ENCODE results near the gene ZNF681.
A peak's percentile ranks its signal among the peaks of the same experiment; 100 is the strongest.
"Not testable (repeated sequence)": the region's sequence is repeated elsewhere in the genome, so short reads cannot be mapped to it uniquely, and the experiment has no call there.

ZNF681 gene

DNA sequence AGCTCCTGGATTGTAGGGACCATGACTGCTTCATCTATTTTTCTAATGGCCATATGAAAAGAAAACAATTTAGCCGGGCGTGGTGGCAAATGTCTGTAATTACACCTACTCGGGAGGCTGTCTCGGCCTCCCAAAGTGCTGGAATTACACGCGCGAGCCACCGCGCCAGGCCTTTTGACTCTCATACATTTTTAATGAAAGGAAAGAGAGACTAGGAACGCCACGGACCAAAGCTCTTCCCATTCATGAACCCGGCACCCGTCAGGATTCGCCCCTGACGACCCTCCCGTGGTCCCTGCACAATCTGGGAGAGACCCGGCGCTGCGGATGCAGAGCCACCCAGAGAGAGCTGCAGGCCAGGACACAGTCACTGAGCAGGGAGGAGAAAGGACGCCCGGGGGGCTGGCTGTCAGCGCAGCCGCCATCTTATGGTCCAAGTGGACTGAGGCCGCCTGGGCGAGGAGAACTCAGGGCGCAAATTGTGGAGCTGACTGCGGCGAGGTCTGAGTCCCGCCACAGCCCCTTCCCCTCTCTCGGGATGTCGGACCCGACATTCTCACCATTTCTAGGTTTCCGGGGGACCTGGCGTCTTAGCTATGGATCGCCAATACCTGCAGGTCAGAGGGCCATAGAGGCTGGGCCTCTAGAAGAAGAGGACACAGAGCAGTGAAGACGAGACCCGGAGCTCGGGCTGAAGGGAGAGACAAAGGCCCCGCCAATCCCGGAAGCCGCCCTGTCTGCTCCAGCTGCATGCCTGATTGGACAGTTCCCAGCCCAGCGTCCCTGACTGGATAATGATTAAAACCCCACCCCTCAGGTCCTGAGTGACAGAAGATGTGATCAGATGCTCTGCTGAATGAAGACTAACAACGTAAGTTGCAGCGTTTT lies at the start of gene ZNF681:
Gene ZNF681 (minus strand): TSS at position 705 of the 888 bp plus-strand sequence. CDS start 142 bp downstream, at position 563.
- peak; percentile 96 for DNase-seq

DNA sequence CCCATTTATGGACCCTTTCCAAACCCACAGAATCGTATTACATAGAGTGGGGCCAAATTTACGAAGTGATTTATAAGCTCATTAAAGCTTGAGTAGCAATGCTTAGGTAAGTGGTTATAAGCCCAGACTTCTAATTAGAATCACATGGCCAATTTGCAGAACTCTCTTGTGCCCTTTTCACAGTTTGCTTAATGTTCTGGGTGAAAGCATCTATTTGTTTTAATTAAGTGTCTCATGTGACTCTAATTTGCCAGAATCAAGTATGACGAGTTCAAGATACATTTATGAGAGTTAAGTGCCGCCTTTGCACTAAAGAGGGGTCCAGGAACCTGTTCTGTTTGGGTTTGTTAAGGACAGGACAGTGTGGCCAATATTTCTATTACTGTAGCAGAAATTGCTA lies 46.0 kb upstream of the ZNF681 start:
- no peak for DNase-seq

DNA sequence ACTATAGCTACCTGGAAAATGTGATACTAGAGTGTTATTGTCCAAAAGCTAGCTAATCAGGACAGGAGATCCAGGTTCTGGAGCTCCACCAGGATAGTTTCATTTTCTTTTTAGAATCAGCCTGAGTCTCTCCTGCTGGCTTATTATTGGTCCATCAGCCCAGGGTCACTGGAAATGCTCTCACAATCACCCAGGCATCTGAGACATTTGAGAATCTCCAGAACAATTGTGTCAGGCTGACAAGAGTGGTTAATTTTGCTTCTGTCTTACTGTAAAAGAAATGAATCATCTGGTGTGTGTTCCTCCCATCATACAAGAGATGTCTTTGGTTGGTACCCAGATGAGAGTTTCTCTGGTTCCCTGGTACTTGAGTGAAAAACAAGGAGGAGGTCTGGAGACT lies 43.6 kb upstream of the ZNF681 start:
- DNase-seq: no peak

DNA sequence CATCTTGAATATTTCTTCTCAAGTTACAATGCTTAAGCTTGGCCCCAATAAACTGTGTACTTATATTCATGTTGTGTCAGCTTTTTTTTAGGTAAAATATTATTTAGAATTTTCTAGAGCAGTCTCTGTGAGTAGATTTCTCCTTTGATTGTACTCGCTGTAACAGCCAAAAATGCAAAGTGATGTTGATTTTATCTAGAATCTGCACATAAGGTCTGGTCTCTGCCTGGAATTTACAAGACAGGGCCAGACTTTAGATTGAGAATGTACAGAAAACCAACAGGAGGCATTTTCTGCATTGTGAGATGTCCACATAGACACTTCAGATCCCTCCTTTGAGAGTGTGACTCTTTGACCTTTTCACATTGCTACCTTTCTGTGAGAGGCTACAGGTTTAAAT lies 43.1 kb upstream of the ZNF681 start:
- no peak for DNase-seq

DNA sequence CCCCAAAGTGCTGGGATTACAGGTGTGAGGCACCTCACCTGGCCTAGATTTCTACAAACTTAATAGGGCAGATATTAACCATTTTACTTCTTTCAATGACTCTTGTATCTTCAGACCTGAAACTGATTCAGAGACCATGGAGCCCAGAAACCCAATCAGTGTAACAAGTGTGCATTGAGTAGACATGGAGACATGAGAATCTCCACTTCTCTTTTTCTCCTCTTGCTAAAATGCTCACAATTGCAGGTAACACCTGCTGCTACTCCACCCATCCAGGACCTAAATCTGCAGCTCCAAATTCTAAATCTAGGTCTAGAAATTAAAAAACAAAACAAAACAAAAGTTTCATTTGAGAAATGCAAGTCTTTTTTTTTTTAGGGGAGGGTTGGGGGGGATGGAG lies 42.2 kb upstream of the ZNF681 start:
- no peak for DNase-seq

DNA sequence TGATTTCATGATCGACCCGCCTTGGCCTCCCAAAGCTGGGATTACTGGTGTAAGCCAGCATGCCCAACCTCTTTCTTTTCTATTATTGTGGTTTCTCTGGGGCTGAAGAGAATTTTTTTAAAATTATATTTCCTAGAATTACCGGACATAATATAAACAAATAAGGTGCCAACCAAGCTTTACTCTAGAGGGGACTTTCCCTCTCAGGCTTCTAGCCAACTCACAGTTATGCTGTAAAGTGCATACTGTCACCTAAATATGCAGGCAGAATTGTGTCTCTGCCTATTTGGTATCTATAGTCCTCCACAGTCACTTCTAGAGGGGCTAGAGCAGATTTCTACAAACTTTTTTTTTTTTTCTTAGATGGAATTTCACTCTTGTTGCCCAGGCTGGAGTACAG lies 41.6 kb upstream of the ZNF681 start:
- DNase-seq: no peak

DNA sequence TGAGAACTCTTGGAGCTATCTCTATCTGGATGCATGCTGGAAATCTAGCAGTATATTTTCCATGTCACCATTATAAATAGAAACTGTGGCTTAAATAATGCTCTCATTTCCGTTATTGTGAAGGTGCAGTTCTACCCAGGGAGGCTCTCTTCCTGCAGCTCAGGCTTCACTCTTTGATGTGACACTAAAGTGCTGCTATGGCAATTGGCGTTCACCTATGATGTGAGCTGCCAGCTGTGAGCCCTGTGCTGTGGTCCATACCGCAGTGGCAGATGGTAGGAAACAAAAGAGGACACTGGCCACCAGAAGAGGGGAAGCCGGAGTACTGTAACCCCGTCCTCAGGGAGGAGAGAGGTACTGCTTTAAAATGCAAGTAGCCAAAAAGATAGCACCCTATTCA lies 40.6 kb upstream of the ZNF681 start:
- peak; percentile 27 for DNase-seq

DNA sequence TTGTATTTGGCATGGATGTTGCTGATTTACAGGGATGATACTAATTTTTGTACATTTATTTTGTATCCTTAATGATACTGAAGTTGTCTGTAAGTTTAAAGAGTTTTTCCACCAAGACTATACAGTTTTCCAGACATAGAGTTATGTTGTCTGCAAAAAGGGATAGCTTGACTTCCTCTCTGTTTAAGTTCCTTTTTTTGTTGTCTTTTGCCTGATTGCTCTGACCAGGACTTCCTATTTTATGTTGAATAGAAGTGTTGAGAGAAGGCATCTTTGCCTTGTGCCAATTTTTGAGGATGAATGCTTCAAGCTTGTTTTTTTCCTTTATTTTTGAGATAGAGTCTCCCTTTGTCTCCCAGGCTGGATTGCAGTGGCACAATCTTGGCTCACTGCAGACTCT lies 36.8 kb upstream of the ZNF681 start:
- no peak for DNase-seq

DNA sequence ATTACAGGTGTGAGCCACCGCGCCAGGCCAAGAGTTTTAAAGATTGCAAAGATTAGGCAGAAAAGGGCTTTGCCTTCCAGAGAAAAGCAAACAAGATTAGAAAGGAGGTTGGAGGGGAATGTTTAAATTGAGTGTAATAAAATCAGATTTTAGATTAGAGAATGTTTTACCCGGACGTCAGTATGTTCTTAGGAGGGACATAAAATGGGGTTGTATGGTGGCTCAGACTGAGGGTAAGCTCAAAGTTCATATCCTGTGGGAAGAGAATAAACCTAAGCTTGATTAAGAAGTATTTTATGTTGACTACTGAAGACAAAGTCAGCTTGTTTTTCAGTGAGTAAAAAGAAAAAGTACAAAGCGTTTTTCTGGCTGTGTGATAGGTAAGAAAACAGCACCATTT lies 34.1 kb upstream of the ZNF681 start:
- no peak for DNase-seq

DNA sequence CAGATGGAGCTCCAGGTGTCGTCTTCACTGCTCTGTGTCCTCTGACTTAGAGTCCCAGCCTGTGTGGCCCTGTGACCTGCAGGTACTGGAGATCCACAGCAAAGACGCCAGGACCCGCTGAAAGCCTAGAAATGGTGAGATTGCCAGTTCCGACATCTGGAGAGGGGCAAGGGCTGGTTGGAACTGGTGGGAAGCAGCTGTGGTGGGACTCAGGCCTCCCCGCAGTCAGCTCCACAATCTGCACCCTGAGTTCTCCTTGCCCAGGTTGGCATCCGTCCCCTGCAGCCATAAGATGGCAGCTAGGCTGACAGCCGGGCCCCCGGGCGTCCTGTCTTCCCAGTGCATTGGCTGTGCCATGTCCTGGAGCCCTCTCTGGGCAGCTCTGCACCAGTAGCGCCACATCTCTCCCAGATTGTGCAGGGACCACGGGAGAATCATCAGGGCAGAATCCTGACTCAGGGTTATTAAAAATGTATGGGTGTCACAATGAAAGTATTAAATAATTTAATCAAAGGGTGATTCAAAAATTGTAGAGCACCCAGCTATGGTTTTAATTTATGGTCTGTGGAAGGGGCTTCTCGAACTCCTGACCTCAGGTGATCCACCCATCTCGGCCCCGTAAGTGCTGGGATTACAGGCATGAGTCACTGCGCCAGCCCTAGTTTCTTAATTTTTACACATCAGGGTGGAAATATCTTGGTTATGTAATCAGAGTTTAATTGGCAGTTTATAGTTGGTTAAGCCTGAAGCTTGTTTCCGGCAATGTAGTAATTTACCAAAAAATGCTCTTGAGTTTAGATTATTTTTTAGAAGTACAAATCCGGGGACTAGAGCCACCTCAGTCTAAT lies 32.2 kb upstream of the ZNF681 start:
- DNase-seq: no peak

DNA sequence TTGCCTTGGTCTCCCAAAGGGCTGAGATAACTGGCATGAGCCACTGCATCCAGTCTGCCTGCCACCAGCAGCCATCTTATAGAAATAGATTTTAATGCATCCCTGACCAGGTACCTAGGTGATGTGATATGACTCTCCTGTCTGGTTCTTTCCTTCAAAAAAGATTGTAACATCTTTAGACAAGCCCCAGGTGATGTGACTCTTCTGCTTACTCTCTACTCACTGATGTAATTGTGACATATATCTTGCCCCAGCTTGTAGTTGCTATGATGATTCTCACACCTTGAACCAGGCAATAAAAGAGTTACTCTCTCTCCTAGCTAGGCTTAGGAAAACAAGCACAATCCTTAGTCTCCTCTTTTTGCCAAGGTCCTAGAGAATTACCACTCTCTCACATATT lies 30.6 kb upstream of the ZNF681 start:
- DNase-seq: no peak

DNA sequence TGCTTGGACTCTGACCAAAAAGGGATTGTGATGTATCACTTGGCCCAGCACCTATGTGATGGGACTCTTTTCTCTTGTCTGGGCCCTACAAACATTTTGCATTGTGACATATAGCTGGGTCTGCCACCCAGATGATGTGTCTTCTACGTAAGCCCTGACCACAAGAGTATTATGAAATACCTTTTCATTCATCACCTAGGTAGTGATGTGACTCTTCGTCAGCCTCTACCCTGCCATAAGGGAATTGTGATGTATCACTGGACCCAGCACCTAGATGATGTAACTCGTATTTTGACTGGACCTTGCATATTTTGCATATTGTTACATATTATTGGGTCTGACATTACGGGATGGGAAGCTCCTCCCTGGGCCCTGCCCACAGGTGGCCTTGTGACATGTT lies 29.7 kb upstream of the ZNF681 start:
- no peak for DNase-seq

DNA sequence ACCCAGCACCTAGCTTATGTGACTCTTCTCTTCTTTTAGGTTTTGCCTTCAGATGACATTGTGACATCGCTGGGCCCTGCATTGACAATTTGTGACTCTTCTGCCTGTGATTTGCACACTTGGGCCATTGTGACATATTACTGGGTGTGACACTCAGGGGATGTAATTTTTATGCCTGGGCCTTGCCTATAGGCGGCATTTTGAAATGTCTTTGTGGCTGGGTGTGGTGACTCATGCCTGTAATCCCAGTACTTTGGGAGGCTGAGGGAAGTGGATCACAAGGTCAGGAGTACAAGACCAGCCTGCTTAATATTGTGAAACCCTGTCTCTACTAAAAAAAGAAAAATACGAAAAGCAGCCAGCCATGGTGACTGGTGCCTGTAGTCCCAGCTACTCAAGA lies 28.4 kb upstream of the ZNF681 start:
- no peak for DNase-seq

DNA sequence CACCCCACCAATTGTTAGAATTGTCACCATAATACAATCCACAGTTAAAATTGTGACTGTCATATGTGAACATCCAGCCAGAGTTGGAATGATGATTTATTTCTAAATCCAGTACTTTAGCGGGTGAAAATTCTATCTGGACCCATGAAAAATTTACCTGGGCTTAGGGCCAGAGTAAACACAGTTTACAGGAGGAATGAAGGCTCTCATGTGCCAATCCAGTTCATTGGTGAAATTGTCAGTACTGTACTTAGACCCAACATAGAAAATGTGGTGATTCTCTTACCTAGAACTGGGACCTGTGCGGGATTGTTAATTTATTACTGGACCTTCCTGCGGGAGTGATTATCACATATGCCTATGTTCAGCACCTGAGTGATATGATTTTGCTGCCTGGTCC lies 27.3 kb upstream of the ZNF681 start:
- no peak for DNase-seq

DNA sequence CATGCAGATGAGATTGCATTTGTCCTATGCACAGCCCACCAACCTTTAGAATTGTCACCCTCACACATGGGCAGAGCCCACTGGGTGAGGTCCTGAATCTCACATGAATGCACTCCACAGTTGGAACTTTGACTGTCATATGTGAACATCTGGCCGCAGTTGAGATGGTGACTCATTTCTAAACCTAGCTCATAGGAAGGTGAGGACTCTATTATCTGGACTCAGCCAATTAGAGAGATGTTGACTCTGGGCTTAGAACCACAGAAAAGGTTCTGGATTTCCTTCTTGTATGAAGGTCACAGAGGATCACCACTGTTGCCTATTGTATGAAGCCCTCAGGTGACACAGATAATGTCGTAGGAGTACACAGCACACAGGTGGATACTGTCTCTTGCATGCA lies 25.6 kb upstream of the ZNF681 start:
- no peak for DNase-seq

DNA sequence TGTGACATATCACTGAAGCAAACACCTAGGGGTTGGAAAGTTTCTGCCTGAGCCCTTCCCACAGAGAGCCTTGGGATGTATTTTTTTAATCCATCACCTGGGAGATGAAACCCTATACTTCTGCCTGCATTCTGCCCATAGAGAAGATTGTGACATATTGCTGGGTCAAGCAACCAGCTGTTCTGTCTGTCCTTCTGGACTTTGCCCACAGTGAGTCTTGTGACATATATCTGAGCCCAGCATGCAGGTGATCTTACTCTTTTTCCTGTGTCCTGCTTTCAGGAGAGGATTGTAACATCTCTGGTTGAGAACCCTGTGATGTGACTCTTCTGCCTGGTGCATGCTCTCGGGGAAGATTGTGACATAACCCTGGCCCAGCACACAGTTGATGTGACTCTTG lies 24.9 kb upstream of the ZNF681 start:
- DNase-seq: no peak

DNA sequence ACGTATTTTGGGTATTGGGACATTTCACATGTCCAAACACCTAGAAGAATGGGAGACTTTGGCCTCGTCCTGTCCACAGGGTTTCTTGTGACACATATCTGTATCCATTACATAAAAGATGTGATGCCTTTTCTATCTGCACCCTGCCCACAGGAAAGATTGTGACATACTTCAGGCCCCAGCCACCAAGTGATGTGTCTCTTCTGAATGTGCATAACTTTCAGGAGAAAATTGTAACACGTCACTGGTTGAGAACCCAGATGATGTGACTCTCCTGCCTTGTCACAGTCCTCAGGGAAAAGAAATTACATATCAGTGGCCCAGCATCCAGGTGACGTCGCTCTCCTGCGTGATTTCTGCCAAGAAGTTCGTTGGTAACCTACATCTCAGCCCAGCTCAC lies 21.0 kb upstream of the ZNF681 start:
- no peak for DNase-seq

DNA sequence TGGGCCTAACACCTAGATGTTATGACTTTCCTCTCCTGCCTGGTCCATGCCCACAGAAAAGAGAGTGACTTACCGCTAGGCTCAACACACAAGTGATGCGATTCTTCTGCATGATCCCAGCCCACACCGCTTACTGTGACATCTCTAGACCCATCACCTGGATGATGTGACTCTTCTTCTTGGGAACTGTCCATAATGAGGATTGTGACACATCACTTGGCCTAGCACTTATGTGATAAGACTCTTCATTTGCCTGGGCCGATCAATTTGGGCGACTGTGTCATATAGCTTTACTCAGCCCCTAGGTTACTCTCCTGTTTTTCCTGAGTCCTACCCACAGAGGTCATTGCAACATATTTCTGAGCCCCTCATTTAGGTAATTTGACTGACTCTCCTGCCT lies 19.9 kb upstream of the ZNF681 start:
- no peak for DNase-seq

DNA sequence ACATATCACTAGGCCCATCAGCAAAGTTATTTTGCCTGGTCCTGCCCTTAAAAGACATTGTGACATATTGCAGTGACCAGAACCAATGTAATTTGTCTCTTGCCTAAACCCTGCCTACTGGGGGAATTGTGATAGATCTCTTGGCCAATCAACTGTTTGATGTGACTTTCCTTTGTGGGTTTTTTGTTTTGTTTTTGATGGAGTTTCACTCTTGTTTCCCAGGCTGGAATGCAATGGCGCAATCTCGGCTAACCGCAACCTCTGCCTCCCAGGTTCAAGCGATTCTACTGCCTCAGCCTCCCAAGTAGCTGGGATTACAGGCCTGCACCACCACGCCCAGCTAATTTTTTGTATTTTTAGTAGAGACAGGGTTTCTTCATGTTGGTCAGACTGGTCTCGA lies 19.3 kb upstream of the ZNF681 start:
- not testable (repeated sequence) for DNase-seq

DNA sequence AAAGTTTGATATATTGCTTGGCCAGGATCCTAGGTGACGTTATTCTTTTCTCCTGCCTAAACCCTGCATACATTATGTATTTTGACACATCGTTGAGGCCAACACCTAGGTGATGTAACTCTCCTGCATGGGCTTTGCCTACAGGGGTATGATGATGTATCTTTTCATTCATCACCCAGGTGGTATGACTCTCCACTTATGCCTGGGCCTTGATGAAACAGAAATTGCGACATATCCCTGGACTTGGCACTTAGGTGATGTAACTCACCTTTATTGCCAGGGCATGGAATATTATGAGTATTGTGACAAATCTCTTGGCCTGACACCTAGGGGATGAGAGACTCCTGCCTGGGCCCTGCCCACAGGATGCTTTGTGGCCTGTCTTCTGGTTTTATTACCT lies 18.5 kb upstream of the ZNF681 start:
- DNase-seq: no peak

DNA sequence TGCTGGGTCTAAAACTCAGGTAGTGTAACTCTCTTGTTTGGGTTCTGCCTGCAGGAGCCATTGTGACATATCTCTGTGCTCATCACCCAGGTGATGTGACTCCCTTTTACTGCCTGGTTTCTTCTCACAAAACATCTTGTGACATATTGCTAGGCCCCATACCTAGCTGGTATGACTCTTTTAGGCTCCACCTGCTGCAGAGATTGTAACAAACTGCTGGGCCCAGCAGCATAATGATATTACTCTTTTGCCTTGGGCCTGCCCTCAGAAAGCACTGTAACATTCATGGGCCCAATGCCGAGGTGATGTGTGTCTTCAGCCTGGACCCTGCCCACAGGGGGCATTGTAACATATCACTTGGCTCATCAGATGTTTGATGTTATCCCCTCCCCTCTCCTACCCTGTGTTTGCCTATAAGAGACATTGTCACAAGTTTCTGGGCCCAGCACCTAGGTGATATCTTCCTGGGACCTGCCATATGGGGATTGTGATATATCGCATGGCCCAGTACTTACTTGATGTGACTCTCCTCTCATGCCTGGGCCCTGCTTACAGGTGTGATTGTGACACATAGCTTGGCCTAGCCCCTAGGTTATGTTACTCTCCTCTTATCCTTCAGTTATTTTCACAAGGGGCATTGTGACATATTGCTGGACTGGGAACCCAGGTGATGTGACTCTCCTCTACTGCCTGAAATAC lies 18.0 kb upstream of the ZNF681 start:
- DNase-seq: no peak

DNA sequence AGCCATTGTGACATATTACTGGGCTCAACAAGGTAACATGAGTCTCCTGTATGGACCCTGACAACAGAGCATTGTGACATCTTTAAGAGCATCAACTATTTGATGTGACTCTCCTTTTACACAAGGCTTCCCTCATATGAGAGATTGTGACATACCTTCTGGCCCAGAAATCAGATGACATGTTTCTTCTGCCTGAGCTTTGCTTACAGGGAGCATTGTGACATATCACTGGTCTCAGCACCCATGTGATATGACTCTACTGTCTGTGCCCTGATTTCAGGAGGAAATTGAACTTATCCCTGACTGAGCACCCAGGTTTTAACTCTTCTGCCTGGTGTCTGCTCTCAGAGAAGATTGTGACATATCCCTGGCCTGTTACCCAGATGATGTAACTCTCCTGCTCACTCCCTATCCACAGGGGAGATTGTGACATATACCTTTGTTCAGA lies 15.9 kb upstream of the ZNF681 start:
- DNase-seq: no peak

DNA sequence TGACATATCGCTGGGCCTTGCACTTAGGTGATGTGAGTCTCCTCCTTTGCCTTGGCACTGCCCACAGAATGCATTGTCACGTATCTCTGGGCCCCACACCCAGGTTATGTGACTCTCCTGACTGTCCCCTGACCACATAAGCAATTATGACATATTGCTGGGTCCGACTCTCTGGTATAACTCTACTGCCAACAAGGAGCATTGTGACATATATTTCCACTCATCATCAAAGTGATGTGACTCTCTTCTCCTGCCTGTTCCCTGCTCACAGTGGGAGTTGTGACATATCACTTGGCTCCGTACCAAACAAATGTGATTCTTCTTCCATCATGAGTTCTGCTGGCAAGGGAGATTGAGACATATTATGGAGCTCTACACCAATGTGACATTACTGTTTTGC lies 15.4 kb upstream of the ZNF681 start:
- no peak for DNase-seq

DNA sequence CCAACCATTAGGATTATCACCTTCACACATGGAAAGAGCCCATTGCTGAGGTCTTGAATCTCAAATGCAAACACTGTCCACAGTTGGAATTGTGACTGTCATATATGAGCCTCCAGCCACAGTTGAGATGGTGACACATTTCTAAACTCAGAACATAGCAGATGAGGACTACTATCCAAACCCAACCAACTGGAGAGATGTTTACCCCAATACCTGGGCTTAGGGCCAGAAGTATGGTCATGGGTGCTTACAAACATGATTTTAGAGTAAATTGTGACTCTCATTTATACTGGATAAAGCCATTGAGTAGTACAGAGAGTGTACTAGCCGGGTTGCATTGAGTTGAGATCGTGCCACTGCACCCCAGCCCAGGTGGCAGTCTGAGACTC lies 14.0 kb upstream of the ZNF681 start:
- DNase-seq: no peak
